Sigmoid colon (tissue), 4 donors: Measurements from ENCODE around the gene MCTP1.

ENCODE experiments used
- EP300 ChIP-seq, 4 donors: sonication (generic); formaldehyde crosslinking; IDR thresholded peaks; one replicate each; pipeline ENCODE4 v1.6.1; 2017; ENCODE audit warnings: antibody characterized with exemption in 4 of 4
- POLR2A ChIP-seq, 2 donors: fragments of 450-650 bp; IDR thresholded peaks; one replicate each; pipeline ENCODE4 v1.6.1; 2016; ENCODE audit warnings: antibody characterized with exemption in 2 of 2, mild to moderate bottlenecking in 2 of 2, moderate library complexity in 2 of 2
- TF ChIP-seq, protein P1 (sequence below), 4 experiments: fragments of 450-650 bp in 3 of 4; fragments of 200-600 bp in 1 of 4; IDR thresholded peaks; one replicate each; pipeline ENCODE4 v1.5.1; 2016 to 2019; ENCODE audit warnings: antibody characterized with exemption in 4 of 4, mild to moderate bottlenecking in 3 of 4, moderate library complexity in 2 of 4

DNA sequence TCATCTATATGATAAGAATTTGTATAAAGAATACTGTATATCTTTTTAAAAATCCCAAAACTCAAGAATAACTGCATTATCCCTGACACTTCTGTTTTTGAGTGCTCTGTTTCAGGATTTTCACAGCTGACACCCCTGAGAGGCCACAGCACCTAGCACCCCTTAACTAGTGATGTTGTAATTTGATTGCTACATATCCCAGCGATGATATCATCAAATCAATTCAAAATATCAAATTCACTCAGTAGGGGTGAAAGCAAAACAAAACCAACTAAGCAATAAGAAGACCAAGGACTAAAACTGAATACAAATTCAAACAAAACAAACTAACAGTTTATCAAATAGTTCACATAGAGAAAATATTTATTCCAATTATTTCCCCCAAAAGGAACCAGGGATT is 184.3 kb downstream of the MCTP1 start:
- TF ChIP-seq EP300 (IDR thresholded peaks at IDR 0.05) (no peak), POLR2A (IDR thresholded peaks at IDR 0.05) (no peak)
- TF ChIP-seq, protein P1, sequence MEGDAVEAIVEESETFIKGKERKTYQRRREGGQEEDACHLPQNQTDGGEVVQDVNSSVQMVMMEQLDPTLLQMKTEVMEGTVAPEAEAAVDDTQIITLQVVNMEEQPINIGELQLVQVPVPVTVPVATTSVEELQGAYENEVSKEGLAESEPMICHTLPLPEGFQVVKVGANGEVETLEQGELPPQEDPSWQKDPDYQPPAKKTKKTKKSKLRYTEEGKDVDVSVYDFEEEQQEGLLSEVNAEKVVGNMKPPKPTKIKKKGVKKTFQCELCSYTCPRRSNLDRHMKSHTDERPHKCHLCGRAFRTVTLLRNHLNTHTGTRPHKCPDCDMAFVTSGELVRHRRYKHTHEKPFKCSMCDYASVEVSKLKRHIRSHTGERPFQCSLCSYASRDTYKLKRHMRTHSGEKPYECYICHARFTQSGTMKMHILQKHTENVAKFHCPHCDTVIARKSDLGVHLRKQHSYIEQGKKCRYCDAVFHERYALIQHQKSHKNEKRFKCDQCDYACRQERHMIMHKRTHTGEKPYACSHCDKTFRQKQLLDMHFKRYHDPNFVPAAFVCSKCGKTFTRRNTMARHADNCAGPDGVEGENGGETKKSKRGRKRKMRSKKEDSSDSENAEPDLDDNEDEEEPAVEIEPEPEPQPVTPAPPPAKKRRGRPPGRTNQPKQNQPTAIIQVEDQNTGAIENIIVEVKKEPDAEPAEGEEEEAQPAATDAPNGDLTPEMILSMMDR (IDR thresholded peaks at IDR 0.05), result no peak
